Cardiac muscle cell (in vitro differentiated cells and primary cell): ENCODE results near the gene COL2A1. TPM values are rescaled to one million over a fixed set of nuclear protein-coding genes. Genes with fewer than 3 reads are reported as not detected.

Experiments
- DNase-seq, 2 donors: peaks; one replicate each; pipeline versions ENCODE4 v3.0.0 to v3.0.0-alpha.2; 2010 to 2017; ENCODE audit warnings: low read depth in 1 of 2, low spot score in 1 of 2
- H3K27ac ChIP-seq: fragments of 200-600 bp; sonication (generic); 2 replicates; pipeline ENCODE4 v1.5.1; 2016
- H3K27me3 ChIP-seq: fragments of 200-600 bp; sonication (generic); 2 replicates; pipeline ENCODE4 v1.6.0; 2016; ENCODE audit warnings: control low read depth
- H3K36me3 ChIP-seq: fragments of 200-600 bp; sonication (generic); 2 replicates; pipeline ENCODE4 v1.5.1; 2016; ENCODE audit warnings: control low read depth
- H3K4me1 ChIP-seq: fragments of 200-600 bp; sonication (generic); 2 replicates; pipeline ENCODE4 v1.8.1; 2017; ENCODE audit warnings: low read depth, mild to moderate bottlenecking, mixed run types
- H3K4me3 ChIP-seq: fragments of 200-600 bp; sonication (generic); 2 replicates; pipeline ENCODE4 v1.5.1; 2016; ENCODE audit warnings: mild to moderate bottlenecking
- H3K9me3 ChIP-seq: fragments of 200-600 bp; sonication (generic); 2 replicates; pipeline ENCODE4 v1.5.1; 2017; ENCODE audit warnings: low read depth, mild to moderate bottlenecking, control low read depth
- polyA plus RNA-seq: library from polyadenylated mRNA; unstranded; fragments of >200 nt; fragmentation: Nextera tagmentation; extraction: Ambion mirVana; gene quantifications from 2 replicates; pipeline ENCODE4 v1.2.1, GENCODE V29; 2016
- total RNA-seq: library from RNA; depleted of rRNA; stranded (reverse); fragments of >200 nt; gene quantifications from 2 replicates; pipeline ENCODE4 v1.2.3, GENCODE V29; 2016
- TF ChIP-seq, protein P1 (sequence below): IDR thresholded peaks from 2 replicates; pipeline ENCODE4 v1.5.1; 2012; ENCODE audit warnings: low read depth, mild to moderate bottlenecking, low read length

The COL2A1 gene
- total and polyA plus RNA-seq, 2 experiments from 2014 or later, result 261 to 596 TPM

DNA sequence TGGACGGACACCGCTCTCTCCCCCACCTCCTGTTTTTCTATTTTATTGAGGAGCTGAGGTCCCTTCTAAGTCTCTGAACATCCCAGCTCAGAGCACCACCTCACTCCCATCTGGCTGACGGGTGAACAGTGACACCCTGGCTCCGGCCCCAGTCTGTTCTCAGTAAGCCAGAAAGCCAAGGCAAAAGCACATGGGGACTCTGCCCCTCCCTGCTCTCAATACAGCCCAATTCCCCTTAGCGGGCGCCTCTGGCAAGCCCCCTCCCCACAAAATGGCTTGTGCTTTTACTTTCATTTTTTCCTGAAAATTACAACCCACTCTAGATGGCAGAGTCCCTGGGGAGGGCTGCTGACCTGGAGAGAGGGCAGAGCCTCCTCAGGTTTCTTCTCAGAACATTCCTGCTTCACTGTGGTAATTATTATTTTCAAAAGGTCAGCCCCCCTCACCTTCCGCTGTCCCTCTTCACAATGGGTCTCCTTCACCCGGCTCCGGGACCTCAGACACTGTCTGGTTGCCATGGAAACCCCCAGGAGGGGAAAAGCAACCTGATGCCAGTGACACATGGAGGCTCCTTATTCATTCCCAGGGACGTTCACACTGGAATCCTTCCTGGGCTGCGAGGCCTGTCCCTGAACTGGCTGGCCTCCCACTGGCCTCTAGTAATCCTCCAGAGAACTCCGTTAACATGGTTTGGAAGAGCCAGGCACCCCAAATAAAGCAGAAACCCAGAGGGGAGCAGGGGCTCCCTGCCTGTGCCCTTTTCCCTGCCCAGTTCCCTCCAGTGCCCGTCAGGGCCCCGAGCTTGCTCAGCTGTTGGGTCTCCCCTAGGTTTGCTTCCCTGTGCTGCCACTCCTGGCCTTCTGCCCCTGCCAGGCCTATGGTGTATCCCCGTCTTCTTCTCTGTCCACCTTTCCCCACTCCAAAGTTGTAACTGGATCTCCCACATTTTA is 15.9 kb downstream of the COL2A1 start:
- no peaks in the 10 kb centered on the region for H3K27me3 ChIP-seq
- H3K27ac ChIP-seq, result no peak overlapping the region
- DNase-seq, result no peak
- H3K9me3 ChIP-seq, result no peaks in the 10 kb centered on the region
- H3K36me3 ChIP-seq, result peaks cover 37% of the 10 kb centered on the region
- no peaks in the 10 kb centered on the region for H3K4me1 ChIP-seq
- TF ChIP-seq, protein P1, sequence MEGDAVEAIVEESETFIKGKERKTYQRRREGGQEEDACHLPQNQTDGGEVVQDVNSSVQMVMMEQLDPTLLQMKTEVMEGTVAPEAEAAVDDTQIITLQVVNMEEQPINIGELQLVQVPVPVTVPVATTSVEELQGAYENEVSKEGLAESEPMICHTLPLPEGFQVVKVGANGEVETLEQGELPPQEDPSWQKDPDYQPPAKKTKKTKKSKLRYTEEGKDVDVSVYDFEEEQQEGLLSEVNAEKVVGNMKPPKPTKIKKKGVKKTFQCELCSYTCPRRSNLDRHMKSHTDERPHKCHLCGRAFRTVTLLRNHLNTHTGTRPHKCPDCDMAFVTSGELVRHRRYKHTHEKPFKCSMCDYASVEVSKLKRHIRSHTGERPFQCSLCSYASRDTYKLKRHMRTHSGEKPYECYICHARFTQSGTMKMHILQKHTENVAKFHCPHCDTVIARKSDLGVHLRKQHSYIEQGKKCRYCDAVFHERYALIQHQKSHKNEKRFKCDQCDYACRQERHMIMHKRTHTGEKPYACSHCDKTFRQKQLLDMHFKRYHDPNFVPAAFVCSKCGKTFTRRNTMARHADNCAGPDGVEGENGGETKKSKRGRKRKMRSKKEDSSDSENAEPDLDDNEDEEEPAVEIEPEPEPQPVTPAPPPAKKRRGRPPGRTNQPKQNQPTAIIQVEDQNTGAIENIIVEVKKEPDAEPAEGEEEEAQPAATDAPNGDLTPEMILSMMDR, result no peak
- H3K4me3 ChIP-seq, result no peak overlapping the region

DNA sequence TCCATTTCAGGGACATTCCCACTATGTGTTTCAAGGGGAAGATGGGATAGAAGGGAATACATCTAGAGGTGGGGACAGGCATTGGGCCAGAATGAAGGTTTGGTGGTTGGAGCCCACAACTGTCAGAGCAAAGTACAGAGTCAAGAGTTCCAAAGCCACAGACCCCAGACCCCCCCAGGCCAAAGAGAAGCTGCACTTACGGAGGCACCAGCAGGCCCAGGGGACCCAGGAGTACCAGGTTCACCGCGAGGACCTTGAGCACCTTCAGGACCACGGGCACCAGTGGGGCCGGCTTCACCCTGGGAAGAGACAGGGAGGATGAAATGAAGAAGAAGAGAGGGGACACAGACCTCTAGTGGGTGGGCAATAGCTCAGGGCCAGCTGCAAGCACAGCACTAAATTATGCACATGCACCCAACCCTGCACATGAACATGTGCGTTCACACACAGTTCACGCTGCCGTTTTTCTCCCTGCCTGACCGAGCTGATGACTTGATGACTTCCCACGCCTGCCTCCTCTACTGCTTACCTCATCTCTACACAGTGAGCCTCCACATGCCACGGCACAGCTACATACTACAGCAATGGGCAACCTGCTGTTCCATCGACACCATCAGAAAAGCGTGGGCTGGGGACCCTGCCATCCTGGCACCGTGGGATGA is 16.7 kb downstream of the COL2A1 start:
- TF ChIP-seq, protein P1, result no peak

DNA sequence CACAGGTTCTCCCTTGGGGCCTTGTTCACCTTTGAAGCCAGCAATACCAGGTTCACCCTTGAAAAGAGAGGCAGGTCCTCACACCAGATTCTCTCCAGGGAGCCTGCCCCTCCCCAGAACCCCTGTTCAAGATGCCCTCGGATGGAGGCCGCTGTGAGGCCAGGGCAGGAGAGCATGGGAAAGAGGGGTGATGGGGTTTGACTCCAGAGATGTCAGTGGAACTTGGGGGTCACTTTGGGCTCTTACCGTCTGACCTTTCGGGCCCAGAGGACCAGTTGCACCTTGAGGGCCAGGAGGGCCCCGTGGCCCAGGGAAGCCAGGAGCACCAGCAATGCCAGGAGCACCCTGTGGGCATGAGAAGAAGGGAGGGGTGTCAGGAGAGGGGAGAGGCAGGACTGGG is 17.4 kb downstream of the COL2A1 start:
- H3K4me1 ChIP-seq, result no peaks in the 10 kb centered on the region
- no peak for DNase-seq
- no peak overlapping the region for H3K4me3 ChIP-seq
- H3K27ac ChIP-seq, result no peak overlapping the region
- H3K27me3 ChIP-seq, result no peaks in the 10 kb centered on the region
- H3K9me3 ChIP-seq, result no peaks in the 10 kb centered on the region
- TF ChIP-seq, protein P1, result no peak
- H3K36me3 ChIP-seq, result peaks cover 42% of the 10 kb centered on the region

More for the DNA sequence above, 16.7 kb downstream of the COL2A1 start:
- Histone ChIP-seq H3K36me3 (peaks cover 37% of the 10 kb centered on the region), H3K27ac (no peak overlapping the region), H3K9me3 (no peaks in the 10 kb centered on the region), H3K27me3 (no peaks in the 10 kb centered on the region), H3K4me1 (no peaks in the 10 kb centered on the region), H3K4me3 (no peak overlapping the region)
- peak in 1 of 2 donors; percentile 25 for DNase-seq

DNA sequence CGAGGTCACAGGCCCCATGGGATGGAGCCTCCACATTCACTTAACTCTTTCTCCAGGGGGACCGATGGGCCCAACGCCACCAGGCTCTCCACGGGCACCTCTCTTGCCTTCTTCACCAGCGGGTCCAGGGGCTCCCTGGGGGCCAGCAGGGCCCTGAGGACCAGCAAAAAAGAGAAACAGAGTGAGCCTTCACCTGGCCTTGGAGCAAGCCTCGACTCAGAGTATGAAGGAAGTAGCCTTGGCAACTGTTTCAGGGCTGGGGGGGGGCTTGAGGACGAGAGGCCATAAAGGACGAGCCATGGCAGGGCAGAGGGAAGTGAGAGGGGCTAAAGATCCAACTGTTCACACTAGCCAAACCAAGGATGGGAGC is 18.0 kb downstream of the COL2A1 start:
- peaks cover 47% of the 10 kb centered on the region for H3K36me3 ChIP-seq
- TF ChIP-seq, protein P1, result no peak
- H3K27ac ChIP-seq, result no peak overlapping the region
- no peaks in the 10 kb centered on the region for H3K9me3 ChIP-seq
- H3K4me3 ChIP-seq, result no peak overlapping the region
- no peaks in the 10 kb centered on the region for H3K4me1 ChIP-seq
- DNase-seq, result no peak
- no peaks in the 10 kb centered on the region for H3K27me3 ChIP-seq

DNA sequence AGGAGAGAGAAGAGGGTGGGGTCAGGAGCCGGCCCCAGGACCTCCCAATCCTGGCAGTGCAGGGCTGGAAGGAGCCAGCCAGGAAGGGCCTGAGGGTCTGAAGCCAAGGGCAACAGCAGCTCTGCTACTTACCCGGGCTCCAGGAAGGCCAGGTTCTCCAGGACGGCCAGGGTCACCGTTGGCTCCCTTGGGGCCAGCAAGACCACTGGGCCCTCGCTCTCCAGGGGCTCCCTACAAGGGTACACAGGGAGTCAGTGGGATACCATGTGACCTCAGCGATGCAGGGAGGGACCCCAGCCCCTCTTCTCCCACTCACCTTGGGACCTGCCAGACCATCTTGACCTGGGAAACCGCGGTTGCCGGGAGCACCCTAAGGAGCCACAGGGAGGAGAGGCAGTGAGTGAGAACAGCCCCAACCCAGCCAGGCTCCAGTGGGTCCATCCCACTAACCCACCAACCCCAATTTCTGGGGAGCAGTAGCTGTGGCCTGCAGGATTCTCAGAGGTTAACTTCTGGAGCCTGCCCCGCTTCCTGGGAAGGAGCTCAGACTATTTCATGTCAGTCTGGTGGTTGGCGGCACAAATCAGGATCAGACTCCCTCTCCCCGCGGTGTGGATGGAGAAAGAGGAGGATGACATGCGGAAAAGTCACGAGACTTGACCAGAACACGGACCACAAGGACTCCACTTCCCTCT is 18.5 kb downstream of the COL2A1 start:
- H3K27me3 ChIP-seq, result no peaks in the 10 kb centered on the region
- H3K9me3 ChIP-seq, result no peaks in the 10 kb centered on the region
- TF ChIP-seq, protein P1, result no peak
- H3K27ac ChIP-seq, result no peak overlapping the region
- DNase-seq, result no peak
- H3K36me3 ChIP-seq, result peaks cover 47% of the 10 kb centered on the region
- no peak overlapping the region for H3K4me3 ChIP-seq
- no peaks in the 10 kb centered on the region for H3K4me1 ChIP-seq
